Pancreas (tissue), 10 donors: ENCODE results near the gene PDE7B. TPM values are rescaled to one million over a fixed set of nuclear protein-coding genes. Genes with fewer than 3 reads are reported as not detected.
A peak's percentile ranks its signal among the peaks of the same experiment; 100 is the strongest.

ENCODE experiments used
- ATAC-seq, 4 donors: fragments of 200-7000 bp; cut with Tn5 transposase; one replicate each; pipeline versions ENCODE4 v1.8.0 to v1.9.1; 2020; ENCODE audit warnings: mild to moderate bottlenecking in 4 of 4, moderate library complexity in 4 of 4
- DNase-seq, 6 donors: peaks; one replicate each; pipeline ENCODE4 v3.0.0-alpha.2; 2020
- FAIRE-seq: peaks from 2 replicates; lab custom pipeline; 2012; peaks lifted over from hg19 to GRCh38; lab: Jason Lieb, UNC
- H3K27ac ChIP-seq, 4 donors: fragments of 200-600 bp; sonication (generic); 1 replicate in 3 of 4; 2 replicates in 1 of 4; pipeline versions ENCODE4 v1.5.0 to v1.8.0; 2020
- H3K27me3 ChIP-seq, 4 donors: fragments of 200-600 bp; one replicate each; pipeline ENCODE4 v1.8.0; 2021
- H3K36me3 ChIP-seq, 3 donors: fragments of 200-600 bp; sonication (generic) in 1 of 3; one replicate each; pipeline versions ENCODE4 v1.5.0 to v1.8.0; 2020 to 2021
- H3K4me1 ChIP-seq, 3 donors: fragments of 200-600 bp; one replicate each; pipeline ENCODE4 v1.8.0; 2021
- H3K4me3 ChIP-seq, 4 donors: fragments of 200-600 bp; sonication (generic) in 2 of 4; one replicate each; pipeline versions ENCODE4 v1.5.0 to v1.8.0; 2020 to 2021
- H3K9me3 ChIP-seq, 4 donors: fragments of 200-600 bp; one replicate each; pipeline ENCODE4 v1.8.0; 2021
- CTCF ChIP-seq, 4 donors: fragments of 200-600 bp; sonication (generic) in 3 of 4; IDR thresholded peaks; one replicate each; pipeline versions ENCODE4 v1.5.0 to v1.8.0; 2021; ENCODE audit warnings: antibody characterized with exemption in 4 of 4
- WGBS, 2 donors: extraction: QIAGEN DNeasy Blood & Tissue Kit; methylation state at CpG; one replicate each; pipeline ENCODE4 v1.1.7; 2013; 5-methylcytosine and 5-hydroxymethylcytosine counted together
- intact Hi-C, 3 donors: fragments of 100-400 bp; cut with DNase I; formaldehyde crosslinking; loops; one replicate each; pipeline versions ENCODE4 v1.11.1 to v1.14.2; 2022
- polyA plus RNA-seq, 2 donors: library from polyadenylated mRNA; stranded (reverse); fragments of 200-250 nt; gene quantifications; one replicate each; pipeline ENCODE4 v1.2.3, GENCODE V29; 2013
- total RNA-seq, 6 donors: library from RNA; stranded (reverse); fragmentation: NEBNext Ultra II Directional in 4 of 6; extraction: Animal tissue kit (Norgen Biotek cat#: 25700) in 4 of 6; gene quantifications; one replicate each; pipeline versions ENCODE4 v1.2.1 to v1.2.4, GENCODE V29; 2021 to 2023
- donor health status: healthy with polysubstance abuse.
- donor health status: DM: no; HTN: no; CAD: no; lungs with moderate emphysema.
- donor health status: DM: no; HTN: no; CAD: no.
- donor health status: control.
- donor health status: control.
- donor health status: Bipolar disorder and iron deficiency.
- donor health status: DM: yes; HTN: yes; CAD: no.
- donor health status: DM: no; HTN: no; CAD: no.
- donor health status: DM: no; HTN: no; CAD: no.
- donor health status: DM: yes; HTN: yes; CAD: no.

The PDE7B gene
- total and polyA plus RNA-seq, 8 donors, result 0.38 to 1.7 (median 0.76) TPM

GRCh38 chr6:136037242-136037875 lies 185.9 kb downstream of the PDE7B start:
- Histone ChIP-seq H3K27me3 (no peaks in the 10 kb centered on the region), H3K9me3 (no peaks in the 10 kb centered on the region), H3K4me3 (peak overlapping the region in 2 of 4 donors; percentile 13 to 33), H3K36me3 (no peaks in the 10 kb centered on the region), H3K4me1 (no peaks in the 10 kb centered on the region), H3K27ac (peak overlapping the region in 2 of 4 donors; percentile 25 to 28)
- ATAC-seq (peak in 2 of 4 donors; percentile 17 to 21), DNase-seq (no peak), FAIRE-seq (no peak)
- WGBS, 2 donors, result 61 to 65% methylated on average over 8 of the region's 8 CpGs
- no peak for TF ChIP-seq CTCF (IDR thresholded peaks at IDR 0.05)
- intact Hi-C loops, result no loop called here

GRCh38 chr6:136037876-136038460 lies 186.5 kb downstream of the PDE7B start:
- 25 to 29% methylated on average over 13 of the region's 13 CpGs for WGBS, 2 donors
- ATAC-seq (peak in 3 of 4 donors; percentile 50 to 57 (median 54)), FAIRE-seq (no peak), DNase-seq (peak in 3 of 6 donors; percentile 14 to 54 (median 27))
- H3K27ac ChIP-seq, result peak overlapping the region in 3 of 4 donors; percentile 25 to 28 (median 28)
- H3K9me3 ChIP-seq, result no peaks in the 10 kb centered on the region
- no peaks in the 10 kb centered on the region for H3K4me1 ChIP-seq
- intact Hi-C loops, result no loop called here
- no peak for TF ChIP-seq CTCF (IDR thresholded peaks at IDR 0.05)
- H3K27me3 ChIP-seq, result no peaks in the 10 kb centered on the region
- peak overlapping the region in 2 of 4 donors; percentile 13 to 33 for H3K4me3 ChIP-seq
- H3K36me3 ChIP-seq, result no peaks in the 10 kb centered on the region

GRCh38 chr6:136038531-136038930 lies 187.0 kb downstream of the PDE7B start:
- H3K36me3 ChIP-seq, result no peaks in the 10 kb centered on the region
- H3K4me3 ChIP-seq, result peak overlapping the region in 2 of 4 donors; percentile 13 to 33
- no peak for FAIRE-seq
- no peak overlapping the region for H3K27ac ChIP-seq
- DNase-seq, result no peak
- no peak for TF ChIP-seq CTCF (IDR thresholded peaks at IDR 0.05)
- ATAC-seq, result no peak
- intact Hi-C loops, result no loop called here
- no peaks in the 10 kb centered on the region for H3K27me3 ChIP-seq
- H3K9me3 ChIP-seq, result no peaks in the 10 kb centered on the region
- no peaks in the 10 kb centered on the region for H3K4me1 ChIP-seq

GRCh38 chr6:136039185-136039584 lies 187.7 kb downstream of the PDE7B start:
- Histone ChIP-seq H3K4me3 (peak overlapping the region in 1 of 4 donors; percentile 33), H3K36me3 (no peaks in the 10 kb centered on the region), H3K27ac (no peak overlapping the region), H3K4me1 (no peaks in the 10 kb centered on the region), H3K9me3 (no peaks in the 10 kb centered on the region), H3K27me3 (no peaks in the 10 kb centered on the region)
- ATAC-seq (no peak), DNase-seq (no peak), FAIRE-seq (no peak)
- no peak for TF ChIP-seq CTCF (IDR thresholded peaks at IDR 0.05)
- 72 to 75% methylated on average over 4 of the region's 4 CpGs for WGBS, 2 donors
- intact Hi-C loops, result no loop called here

GRCh38 chr6:136050475-136050874 lies 199.0 kb downstream of the PDE7B start:
- H3K9me3 ChIP-seq, result no peaks in the 10 kb centered on the region
- intact Hi-C loops, result no loop called here
- no peaks in the 10 kb centered on the region for H3K27me3 ChIP-seq
- no peak for TF ChIP-seq CTCF (IDR thresholded peaks at IDR 0.05)
- FAIRE-seq (no peak), DNase-seq (no peak), ATAC-seq (no peak)
- H3K27ac ChIP-seq, result no peak overlapping the region
- 46 to 48% methylated on average over 1 of the region's 1 CpG for WGBS, 2 donors
- no peaks in the 10 kb centered on the region for H3K36me3 ChIP-seq
- H3K4me3 ChIP-seq, result no peak overlapping the region
- no peaks in the 10 kb centered on the region for H3K4me1 ChIP-seq
